RWPE2 (cell line): ENCODE data around the gene OBI1.
"Not testable (repeated sequence)": the region's sequence is repeated elsewhere in the genome, so short reads cannot be mapped to it uniquely, and the experiment has no call there.

Experiments
- ATAC-seq: fragments of 200-7000 bp; cut with Tn5 transposase; 3 replicates; pipeline ENCODE4 v1.9.1; 2021; ENCODE audit warnings: low read depth
- DNase-seq: peaks from one replicate; pipeline ENCODE4 v3.0.0-alpha.2; 2020; ENCODE audit warnings: low spot score
- H3K27ac ChIP-seq: fragments of 450-650 bp; 2 replicates; pipeline ENCODE4 v1.5.1; 2017; ENCODE audit warnings: mild to moderate bottlenecking; ENCODE audit not compliant: poor library complexity, severe bottlenecking
- H3K27me3 ChIP-seq: fragments of 250-450 bp; sonication (Bioruptor Pico); 2 replicates; pipeline ENCODE4 v1.5.1; 2021; ENCODE audit warnings: mild to moderate bottlenecking, moderate library complexity; ENCODE audit not compliant: insufficient read depth, poor library complexity, severe bottlenecking
- H3K36me3 ChIP-seq: fragments of 250-450 bp; sonication (Bioruptor Pico); 2 replicates; pipeline ENCODE4 v1.5.1; 2020; ENCODE audit warnings: low read depth, mild to moderate bottlenecking, moderate library complexity
- H3K4me1 ChIP-seq: fragments of 250-450 bp; sonication (Bioruptor Pico); 2 replicates; pipeline ENCODE4 v1.5.1; 2021; ENCODE audit warnings: mild to moderate bottlenecking, moderate library complexity; ENCODE audit not compliant: insufficient read depth, poor library complexity, severe bottlenecking
- H3K4me3 ChIP-seq: fragments of 250-450 bp; sonication (Bioruptor Pico); 2 replicates; pipeline ENCODE4 v1.5.1; 2021; ENCODE audit warnings: mild to moderate bottlenecking, moderate library complexity; ENCODE audit not compliant: severe bottlenecking
- H3K9me3 ChIP-seq: fragments of 250-450 bp; sonication (Bioruptor Pico); 2 replicates; pipeline ENCODE4 v1.5.1; 2021; ENCODE audit warnings: mild to moderate bottlenecking, moderate library complexity; ENCODE audit not compliant: severe bottlenecking
- TF ChIP-seq, protein P1 (sequence below): fragments of 450-650 bp; IDR thresholded peaks from one replicate; pipeline ENCODE4 v1.5.1; 2017; ENCODE audit warnings: mild to moderate bottlenecking, moderate library complexity; ENCODE audit not compliant: poor library complexity, severe bottlenecking

The OBI1 gene

GRCh38 chr13:78649997-78650716, 8.8 kb downstream of the OBI1 start:
- TF ChIP-seq, protein P1, sequence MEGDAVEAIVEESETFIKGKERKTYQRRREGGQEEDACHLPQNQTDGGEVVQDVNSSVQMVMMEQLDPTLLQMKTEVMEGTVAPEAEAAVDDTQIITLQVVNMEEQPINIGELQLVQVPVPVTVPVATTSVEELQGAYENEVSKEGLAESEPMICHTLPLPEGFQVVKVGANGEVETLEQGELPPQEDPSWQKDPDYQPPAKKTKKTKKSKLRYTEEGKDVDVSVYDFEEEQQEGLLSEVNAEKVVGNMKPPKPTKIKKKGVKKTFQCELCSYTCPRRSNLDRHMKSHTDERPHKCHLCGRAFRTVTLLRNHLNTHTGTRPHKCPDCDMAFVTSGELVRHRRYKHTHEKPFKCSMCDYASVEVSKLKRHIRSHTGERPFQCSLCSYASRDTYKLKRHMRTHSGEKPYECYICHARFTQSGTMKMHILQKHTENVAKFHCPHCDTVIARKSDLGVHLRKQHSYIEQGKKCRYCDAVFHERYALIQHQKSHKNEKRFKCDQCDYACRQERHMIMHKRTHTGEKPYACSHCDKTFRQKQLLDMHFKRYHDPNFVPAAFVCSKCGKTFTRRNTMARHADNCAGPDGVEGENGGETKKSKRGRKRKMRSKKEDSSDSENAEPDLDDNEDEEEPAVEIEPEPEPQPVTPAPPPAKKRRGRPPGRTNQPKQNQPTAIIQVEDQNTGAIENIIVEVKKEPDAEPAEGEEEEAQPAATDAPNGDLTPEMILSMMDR = no peak
- ATAC-seq (no peak), DNase-seq (no peak)
- Histone ChIP-seq H3K27me3 (no peaks in the 10 kb centered on the region), H3K4me1 (no peaks in the 10 kb centered on the region), H3K4me3 (no peak overlapping the region), H3K36me3 (no peaks in the 10 kb centered on the region), H3K27ac (no peak overlapping the region), H3K9me3 (no peaks in the 10 kb centered on the region)

- not testable (repeated sequence) for H3K9me3 ChIP-seq, H3K4me1 ChIP-seq, ATAC-seq, DNase-seq, H3K27ac ChIP-seq, H3K27me3 ChIP-seq, H3K4me3 ChIP-seq, H3K36me3 ChIP-seq
Observed at GRCh38 chr13:78647109-78647678, 11.8 kb downstream of the OBI1 start.

- no peaks in the 10 kb centered on the region for H3K9me3 ChIP-seq
- ATAC-seq = no peak
- H3K27ac ChIP-seq = no peak overlapping the region
- H3K27me3 ChIP-seq = no peaks in the 10 kb centered on the region
- H3K4me3 ChIP-seq = no peak overlapping the region
- TF ChIP-seq, protein P1 = no peak
- H3K36me3 ChIP-seq = peaks cover 70% of the 10 kb centered on the region
- no peak for DNase-seq
- no peaks in the 10 kb centered on the region for H3K4me1 ChIP-seq
Observed at GRCh38 chr13:78638216-78638615, 20.7 kb downstream of the OBI1 start.

GRCh38 chr13:78636495-78636894, 22.5 kb downstream of the OBI1 start:
- no peaks in the 10 kb centered on the region for H3K9me3 ChIP-seq
- TF ChIP-seq, protein P1 = no peak
- H3K4me1 ChIP-seq = no peaks in the 10 kb centered on the region
- H3K27me3 ChIP-seq = no peaks in the 10 kb centered on the region
- ATAC-seq = no peak
- H3K4me3 ChIP-seq = no peak overlapping the region
- DNase-seq = no peak
- H3K36me3 ChIP-seq = peaks cover 79% of the 10 kb centered on the region
- no peak overlapping the region for H3K27ac ChIP-seq

DNA sequence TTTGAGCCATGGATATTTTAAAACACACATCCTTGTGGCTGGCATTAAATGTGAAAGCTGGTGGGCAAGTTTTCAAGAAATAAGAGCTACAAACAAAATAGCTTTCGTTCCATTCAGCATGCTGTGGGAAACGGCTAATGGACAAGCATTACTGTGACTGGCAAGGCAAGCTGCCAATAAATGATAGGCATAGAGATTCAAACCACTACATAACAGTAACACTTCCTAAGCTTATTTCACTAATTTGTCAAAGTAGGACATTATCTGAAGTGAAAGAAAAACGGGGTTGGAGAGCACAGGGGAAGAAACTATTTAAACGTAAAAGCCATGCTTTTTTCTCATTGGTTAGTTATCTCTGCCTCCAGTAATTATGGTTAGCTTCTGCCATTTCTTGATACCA, 26.0 kb downstream of the OBI1 start:
- TF ChIP-seq, protein P1 = no peak
- Histone ChIP-seq H3K4me1 (no peaks in the 10 kb centered on the region), H3K36me3 (peaks cover 75% of the 10 kb centered on the region), H3K4me3 (no peak overlapping the region), H3K27me3 (no peaks in the 10 kb centered on the region), H3K27ac (no peak overlapping the region), H3K9me3 (no peaks in the 10 kb centered on the region)
- no peak for DNase-seq
- ATAC-seq = no peak
